HEK293T (cell line): ENCODE data around the gene HEXIM2.

Experiments used
- BHLHE40 ChIP-seq: fragments of 450-650 bp; IDR thresholded peaks from 2 replicates; pipeline ENCODE4 v1.6.1; 2016; ENCODE audit warnings: mild to moderate bottlenecking, moderate library complexity, borderline replicate concordance
- ELF4 ChIP-seq: fragments of 450-650 bp; IDR thresholded peaks from 2 replicates; pipeline ENCODE4 v1.6.1; 2017; ENCODE audit warnings: antibody characterized with exemption
- FOXA1 ChIP-seq: fragments of 450-650 bp; IDR thresholded peaks from 2 replicates; pipeline ENCODE4 v1.6.1; 2016; ENCODE audit warnings: mild to moderate bottlenecking
- FOXK2 ChIP-seq: fragments of 450-650 bp; IDR thresholded peaks from 2 replicates; pipeline ENCODE4 v1.6.1; 2016; ENCODE audit warnings: mild to moderate bottlenecking
- FOXM1 ChIP-seq: fragments of 450-650 bp; IDR thresholded peaks from 2 replicates; pipeline ENCODE4 v1.6.1; 2017; ENCODE audit warnings: mild to moderate bottlenecking, borderline replicate concordance
- L3MBTL2 ChIP-seq: fragments of 450-650 bp; conservative IDR thresholded peaks from 2 replicates; pipeline ENCODE4 v1.6.1; 2016; ENCODE audit warnings: mild to moderate bottlenecking
- NFRKB ChIP-seq: fragments of 450-650 bp; IDR thresholded peaks from 2 replicates; pipeline ENCODE4 v1.6.1; 2016; ENCODE audit warnings: mild to moderate bottlenecking, moderate library complexity
- SP1 ChIP-seq: fragments of 450-650 bp; IDR thresholded peaks from 2 replicates; pipeline ENCODE4 v1.6.1; 2017
- SUZ12 ChIP-seq: fragments of 450-650 bp; IDR thresholded peaks from 2 replicates; pipeline ENCODE4 v1.6.1; 2016; ENCODE audit warnings: mild to moderate bottlenecking
- TARDBP ChIP-seq: fragments of 450-650 bp; IDR thresholded peaks from 2 replicates; pipeline ENCODE4 v1.6.1; 2016

DNA sequence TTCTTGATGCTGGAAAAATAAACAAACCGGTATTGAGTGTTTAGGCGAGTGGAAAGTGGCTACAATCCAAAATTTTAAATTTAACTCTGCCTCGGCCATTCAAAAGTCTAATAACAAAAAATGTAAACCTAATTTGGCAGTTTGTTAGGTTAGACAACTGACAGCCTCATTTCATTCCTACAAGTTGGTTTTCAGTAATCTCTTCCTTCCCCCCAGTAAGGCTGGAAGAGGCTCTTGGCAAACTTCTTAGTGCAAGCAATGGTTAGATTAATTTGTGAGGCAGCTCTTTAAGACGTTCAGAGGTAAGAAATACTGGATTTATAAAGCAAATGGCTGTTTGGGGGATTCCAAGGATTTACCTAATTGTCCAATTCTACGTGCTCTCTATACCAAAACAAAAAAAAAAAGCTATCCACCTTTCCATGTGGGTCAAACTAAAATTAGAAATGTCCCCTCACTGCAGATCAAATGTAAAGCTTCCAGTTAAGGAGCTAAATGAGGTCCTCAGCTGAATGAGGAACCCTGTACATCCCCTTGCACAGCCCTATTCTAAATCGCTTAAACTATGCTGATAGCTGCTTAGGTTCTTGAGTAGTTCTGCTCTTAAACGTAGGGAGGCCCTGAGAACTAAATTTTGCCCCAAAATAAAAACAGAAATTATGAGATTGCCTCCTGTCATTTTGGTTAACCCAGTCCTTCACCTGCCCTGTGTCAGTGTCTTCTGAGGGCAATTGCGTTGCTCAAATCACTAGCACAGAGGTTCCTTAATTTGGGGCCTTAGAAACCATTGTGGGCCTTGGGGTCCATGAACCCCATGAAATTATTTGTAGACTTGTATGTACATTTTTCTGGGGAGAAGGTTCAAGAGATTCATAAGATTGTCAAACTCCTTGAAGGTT is 10.5 kb upstream of the HEXIM2 start:
- TF ChIP-seq TARDBP (no peak), ELF4 (no peak), SP1 (no peak), L3MBTL2 (no peak), SUZ12 (no peak), FOXM1 (no peak), BHLHE40 (no peak), FOXK2 (no peak), FOXA1 (no peak), NFRKB (no peak)
